GM19351 (cell line): ENCODE results near the gene NCOR2.

Experiments used
- ATAC-seq: cut with Tn5 transposase; IDR thresholded peaks from one replicate; pipeline ENCODE4 v1.9.1; 2021; ENCODE audit warnings: mild to moderate bottlenecking, moderate library complexity; ENCODE audit not compliant: unreplicated experiment

Gene NCOR2

DNA sequence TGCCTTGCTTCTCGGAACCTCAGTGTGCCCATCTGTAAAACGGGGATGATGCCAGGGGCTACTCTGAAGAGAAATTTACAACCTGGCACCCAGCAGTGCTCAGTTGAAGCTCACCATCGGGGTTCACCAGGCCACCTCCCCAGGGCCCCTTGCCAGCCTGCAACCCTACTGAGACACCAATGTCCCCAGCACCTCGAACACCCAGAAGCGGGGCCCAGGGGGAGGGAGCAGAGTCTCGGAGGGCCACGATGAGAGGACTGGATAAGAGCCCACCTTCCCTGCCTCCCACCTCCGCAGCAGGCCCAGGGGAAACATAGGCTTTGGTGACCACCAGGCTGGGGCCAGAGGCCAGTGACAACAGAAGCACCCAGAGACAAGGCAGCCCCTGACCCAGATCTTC is 22.4 kb downstream of the NCOR2 start:
- no peak for ATAC-seq

- ATAC-seq = no peak
Observed at GRCh38 chr12:124544311-124544970, 23.0 kb downstream of the NCOR2 start.

DNA sequence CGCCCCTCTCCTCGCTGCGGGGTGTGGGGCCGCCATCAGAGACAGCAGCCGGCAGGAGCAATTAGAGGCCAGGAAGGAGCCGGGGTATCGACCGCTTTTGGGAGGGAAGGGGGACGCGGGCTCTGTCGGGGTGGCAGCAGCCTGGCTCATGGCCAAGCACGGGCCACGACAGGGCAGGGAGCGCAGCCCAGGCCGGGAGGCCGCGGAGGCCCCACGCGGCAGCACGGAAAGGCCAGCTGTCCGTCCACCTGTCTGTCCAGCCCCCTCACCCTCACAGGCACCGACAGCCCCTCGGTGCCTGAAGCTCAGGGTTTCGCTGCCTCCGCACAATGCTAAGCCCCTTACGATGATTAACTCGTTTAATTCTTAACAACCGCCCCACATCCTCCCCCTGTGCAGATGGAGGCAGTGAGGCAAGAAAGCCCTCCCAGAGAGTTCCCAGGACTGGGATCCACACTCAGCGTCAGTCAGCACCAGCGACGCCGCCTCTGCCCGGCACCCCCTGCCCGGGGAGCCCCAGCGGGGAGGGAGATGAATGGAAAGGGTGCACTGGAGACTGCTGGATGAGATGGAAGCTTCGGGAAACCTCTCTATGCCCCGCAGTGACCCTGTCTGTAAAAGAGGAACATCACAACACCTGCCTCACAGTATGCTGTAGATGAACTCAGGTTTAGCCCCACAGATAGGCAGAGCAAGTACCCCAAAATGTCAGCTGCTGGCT is 23.7 kb downstream of the NCOR2 start:
- ATAC-seq = no peak

DNA sequence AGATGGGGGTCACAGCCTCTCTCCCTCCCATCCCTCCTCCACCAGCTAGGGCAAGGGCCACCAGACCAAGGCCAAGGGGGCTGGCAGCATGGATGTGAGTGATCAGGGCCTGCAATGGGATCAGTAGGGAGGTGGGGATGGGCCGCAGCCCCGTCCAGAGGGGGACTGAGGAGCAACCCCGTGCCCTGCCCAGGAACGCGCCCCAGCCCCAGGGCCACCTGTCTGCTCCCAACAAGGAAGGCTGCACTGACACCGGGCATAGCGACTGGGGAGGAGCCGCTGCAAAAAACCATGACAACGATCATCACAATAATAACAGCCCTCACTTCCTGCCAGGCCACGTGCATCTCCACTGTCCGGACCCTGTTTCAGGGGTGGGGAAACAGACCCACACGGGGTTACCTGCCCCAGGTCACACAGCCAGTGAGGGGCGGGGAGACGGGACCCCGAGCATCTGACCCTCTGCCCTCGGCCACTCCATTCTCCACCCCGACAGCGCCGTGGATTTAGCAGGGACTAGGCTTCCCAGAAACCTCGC is 24.3 kb downstream of the NCOR2 start:
- ATAC-seq = no peak

- no peak for ATAC-seq
Observed at GRCh38 chr12:124542021-124542949, 25.1 kb downstream of the NCOR2 start.

DNA sequence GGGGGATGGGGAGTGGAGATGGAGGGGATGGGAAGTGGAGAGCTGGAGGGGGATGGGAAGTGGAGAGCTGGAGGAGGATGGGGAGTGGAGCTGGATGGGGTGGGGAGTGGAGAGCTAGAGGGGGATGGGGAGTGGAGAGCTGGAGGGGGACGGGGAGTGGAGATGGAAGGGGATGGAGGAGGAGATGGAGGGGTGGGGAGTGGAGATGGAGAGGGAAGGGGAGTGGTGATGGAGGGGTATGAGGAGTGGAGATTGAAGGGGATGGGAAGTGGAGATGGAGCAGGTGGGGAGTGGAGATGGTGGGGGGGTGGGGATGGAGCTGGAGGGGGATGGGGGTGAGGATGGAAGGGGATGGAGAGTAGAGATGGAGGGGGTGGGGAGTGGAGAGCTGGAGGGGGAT is 26.1 kb downstream of the NCOR2 start:
- ATAC-seq = no peak

DNA sequence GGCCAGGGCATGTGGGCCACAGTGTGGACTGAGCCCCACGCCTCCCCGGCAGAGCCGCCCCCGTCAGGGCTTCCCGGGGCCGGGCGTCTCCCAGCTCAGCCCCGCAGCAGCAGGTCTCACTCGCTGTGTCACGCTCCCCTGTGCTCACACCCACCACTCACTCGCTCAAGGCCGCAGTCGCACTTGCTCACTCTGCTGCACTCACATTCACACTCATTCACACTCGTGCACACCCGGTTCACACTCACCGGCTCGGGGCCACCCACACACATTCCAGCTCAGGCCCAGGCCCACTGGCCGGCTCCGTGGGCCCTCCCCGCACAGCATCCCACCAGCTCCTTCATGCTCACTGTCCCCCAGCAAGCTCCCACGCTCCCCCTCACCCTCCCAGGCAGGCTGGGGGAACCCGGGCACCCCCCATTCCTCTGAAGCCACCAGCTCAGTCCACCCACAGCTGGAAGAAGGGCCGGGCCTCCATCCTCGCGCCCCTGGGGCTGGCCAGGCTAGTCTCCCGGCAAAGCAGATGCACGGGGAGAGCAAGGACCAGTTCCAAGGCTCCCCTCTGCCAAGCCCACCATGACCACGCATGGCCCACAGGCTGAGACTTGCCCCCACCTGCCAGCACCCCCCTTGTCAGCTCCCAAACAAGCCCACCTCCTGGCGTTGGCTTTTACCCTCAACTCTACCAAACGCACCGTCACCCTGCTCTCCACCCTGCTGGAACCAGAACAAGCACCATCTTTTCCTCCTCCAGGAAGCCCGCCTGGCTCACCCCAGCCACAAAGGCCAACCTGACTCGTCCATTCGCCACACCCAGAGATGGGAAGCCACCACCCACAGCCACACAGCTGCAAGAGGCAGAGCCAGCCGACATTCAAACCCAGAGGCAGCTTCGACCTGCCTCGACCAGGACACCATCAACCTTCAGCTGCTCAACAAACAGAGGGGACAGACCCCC is 28.0 kb downstream of the NCOR2 start:
- no peak for ATAC-seq

DNA sequence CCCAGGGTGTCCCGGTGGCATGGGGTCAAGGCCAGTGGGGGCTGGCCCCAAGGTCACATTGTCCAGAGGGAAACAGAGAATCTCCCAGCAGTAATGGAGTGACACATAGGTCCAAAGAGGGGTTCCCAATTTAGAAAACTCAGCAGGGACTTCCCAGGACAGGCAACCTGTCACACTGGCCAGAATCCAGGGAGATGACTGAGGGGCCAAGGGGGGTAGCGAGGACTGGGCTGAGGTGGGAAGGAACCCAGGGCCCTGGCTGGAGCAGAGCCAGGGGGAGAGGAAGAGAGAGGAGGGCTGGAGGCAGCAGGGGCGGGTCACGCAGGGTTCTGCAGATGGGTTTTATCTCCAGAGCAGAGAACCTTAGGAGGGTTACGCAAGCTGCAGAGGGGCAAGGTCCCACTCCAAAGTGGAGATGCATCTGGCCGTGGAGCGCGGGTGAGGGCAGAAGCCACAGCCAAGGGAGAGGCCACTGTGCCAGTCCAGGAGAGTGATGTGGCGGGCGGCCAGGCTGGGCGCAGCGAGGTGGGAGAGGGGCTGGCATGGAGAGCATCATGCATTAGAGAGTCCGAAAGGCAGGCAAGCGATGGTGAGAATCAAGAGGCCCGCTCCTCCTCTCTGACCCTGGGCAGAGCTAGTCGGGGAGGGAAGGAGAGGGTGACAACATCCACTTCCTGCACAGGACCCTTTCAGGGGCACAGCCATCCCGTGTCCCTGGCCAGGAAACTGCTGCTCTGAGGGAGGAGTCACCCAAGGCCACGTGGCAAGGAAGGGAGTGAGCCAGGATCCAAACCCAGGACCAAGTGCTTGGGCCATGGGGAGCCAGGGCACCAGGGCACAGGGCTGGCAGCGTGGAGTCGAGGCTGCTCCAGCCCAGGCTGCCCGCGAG is 29.0 kb downstream of the NCOR2 start:
- no peak for ATAC-seq

DNA sequence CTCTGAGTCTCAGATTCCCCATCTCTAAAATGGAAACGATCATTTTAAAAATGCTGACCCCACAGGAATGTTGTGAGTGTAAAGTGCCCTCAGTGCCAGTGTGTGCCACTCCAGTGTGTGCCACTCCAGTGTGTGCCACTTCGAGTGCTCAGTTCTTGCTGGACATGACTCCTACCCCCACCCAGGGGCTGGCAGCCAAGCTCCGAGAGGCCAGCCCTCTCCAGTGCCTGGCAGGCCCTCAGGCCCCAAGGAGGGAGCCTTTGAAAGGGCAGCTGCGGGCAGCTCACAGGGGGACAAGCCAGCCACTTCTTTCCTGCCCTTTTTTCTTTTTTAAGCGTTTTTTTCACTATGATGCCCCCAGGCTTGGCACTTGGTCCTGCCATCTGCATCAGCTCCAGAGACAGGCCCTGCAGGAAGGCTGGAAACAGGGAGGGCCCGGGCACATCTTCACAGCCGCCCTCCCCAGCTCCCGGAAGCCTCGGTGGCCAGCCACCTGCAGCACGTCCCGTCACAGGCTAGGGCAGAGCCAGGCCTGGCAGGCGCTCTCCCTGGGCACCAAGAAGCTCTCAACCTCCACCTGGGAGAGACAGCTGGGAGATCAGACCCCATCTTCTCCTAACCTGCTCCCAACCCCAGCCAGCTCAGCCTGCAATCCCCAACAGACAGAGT is 29.8 kb downstream of the NCOR2 start:
- no peak for ATAC-seq

DNA sequence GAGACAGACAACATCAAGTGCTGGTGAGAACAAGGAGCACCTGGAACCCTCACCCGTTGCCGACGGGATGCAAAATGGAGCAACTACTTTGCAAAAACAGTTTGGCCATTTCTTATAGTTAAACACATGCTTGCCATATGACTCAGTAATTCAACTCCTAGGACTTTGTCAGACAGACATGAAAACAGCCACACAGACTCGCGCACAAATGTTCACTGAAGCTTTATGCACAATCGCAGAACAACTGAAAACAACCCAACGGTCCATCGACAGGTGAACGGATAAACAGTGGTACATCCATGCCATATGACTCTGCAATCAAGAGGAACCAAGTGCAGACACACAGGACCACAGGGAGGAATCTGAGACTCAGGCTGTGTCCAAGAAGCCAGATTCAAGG is 30.8 kb downstream of the NCOR2 start:
- no peak for ATAC-seq

DNA sequence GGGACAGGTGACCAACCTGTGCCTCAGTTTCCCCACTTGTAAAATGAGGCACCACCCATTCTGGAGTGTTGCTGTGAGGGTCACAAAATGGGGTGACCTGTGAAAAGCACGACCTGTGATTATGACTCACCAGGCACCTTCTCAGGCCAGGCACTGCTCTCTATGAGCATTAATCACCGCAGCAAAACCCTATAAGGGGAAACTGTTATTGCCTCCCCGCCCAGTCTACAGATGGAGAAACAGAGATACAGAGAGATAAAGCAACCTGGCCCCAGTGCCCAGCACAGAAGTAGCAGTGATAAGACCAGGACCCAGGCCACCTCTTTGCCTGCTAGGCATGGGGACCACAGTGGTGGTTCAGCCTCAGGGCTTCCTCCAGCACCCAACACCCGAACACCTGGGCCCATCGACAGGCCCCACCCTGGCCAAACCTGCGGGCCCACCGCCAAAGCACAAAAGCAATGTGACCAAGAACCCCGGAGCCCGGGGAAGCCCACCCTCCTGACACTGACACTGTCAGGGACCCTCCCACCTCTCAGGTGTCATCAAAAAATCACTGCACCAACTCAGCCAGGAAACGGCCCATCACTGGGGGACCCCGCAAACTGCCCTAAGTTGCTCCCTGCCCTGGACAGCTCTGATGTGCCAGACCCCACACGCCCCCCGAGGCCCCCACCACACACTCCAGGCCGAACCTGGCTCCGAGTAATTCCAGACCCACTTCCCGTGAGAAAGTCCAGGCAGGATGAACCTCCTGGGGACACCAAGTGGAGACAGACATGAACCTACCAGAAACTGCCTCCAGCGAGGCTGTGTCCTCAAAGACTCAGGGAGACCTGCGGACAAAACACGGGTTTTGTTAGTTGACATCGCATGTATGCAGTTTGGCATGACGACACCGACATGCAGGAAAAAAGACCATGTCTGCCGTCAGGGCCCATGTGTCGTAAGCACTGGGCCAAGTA is 32.4 kb downstream of the NCOR2 start:
- ATAC-seq = no peak

DNA sequence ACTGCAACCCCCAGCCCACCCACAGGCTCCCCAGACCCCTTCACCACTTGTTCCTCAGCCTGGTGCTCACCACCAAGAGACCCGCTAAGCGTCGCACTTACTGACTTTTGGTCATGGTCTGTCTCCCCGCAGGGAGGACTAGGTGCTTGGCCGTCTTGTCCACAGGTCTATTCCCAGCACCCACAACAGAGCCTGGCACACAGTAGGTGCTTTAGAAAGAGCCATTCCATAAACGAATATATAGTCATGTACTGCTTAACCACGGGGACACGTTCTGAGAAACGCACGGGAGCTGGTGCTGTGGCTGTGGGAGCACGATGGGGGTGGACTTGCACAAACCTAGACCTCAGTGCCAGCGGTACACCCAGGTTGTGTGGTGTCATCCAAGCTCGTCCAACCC is 34.0 kb downstream of the NCOR2 start:
- ATAC-seq = no peak

- ATAC-seq = no peak
Observed at GRCh38 chr12:124532967-124533366, 34.4 kb downstream of the NCOR2 start.

GRCh38 chr12:124532331-124532750 is 35.1 kb downstream of the NCOR2 start:
- no peak for ATAC-seq

- ATAC-seq = no peak
Observed at GRCh38 chr12:124531906-124532305, 35.5 kb downstream of the NCOR2 start.

GRCh38 chr12:124531281-124531745 is 36.1 kb downstream of the NCOR2 start:
- ATAC-seq = no peak

DNA sequence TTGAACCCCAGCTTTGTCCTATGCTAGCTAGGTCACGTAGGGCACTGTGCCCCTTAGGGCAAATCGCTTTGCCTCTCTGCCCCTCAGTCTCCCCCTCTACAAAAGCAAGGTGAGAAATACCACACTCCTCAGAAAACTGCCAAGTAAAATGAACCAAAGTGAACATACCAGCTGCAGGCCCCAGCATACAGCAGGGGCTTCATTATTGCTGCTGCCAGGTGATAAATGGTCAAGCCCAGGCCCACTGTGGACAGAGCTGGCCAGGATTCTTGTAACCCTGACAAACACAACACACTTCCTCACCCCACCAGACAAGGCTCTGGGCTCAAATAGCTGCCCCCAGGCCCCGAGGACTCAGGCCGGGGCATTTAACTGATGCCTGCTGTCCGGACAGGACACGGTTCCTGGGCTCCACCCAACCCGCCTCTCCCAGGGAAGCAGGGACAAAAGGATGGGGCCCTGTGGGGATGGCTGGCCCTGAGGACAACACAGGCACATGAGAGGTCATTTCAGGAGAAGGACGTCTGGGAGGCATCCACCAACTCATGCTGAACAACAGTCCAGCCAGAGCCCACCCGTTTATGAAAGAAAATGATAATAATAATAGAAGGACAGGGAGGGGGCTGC is 36.7 kb downstream of the NCOR2 start:
- no peak for ATAC-seq
